BLaER1 treated with 17β-estradiol and CSF1 and Interleukin-3, amounts not matched to agents 10 nM and 100 nM (cell line): ENCODE results near the gene SLIT3.

Source experiments
- H3K27ac ChIP-seq, 11 experiments: shearing (Covaris generic); formaldehyde crosslinking; 2 replicates each; pipeline ENCODE4 v1.8.1; 2022
- H3K27me3 ChIP-seq, 11 experiments: shearing (Covaris generic); formaldehyde crosslinking; 2 replicates each; pipeline ENCODE4 v1.8.1; 2022
- H3K36me3 ChIP-seq, 11 experiments: shearing (Covaris generic); formaldehyde crosslinking; 2 replicates each; pipeline ENCODE4 v1.8.1; 2022
- H3K4me1 ChIP-seq, 10 experiments: shearing (Covaris generic); formaldehyde crosslinking; 2 replicates each; pipeline ENCODE4 v1.8.1; 2022
- H3K4me2 ChIP-seq, 11 experiments: shearing (Covaris generic); formaldehyde crosslinking; 2 replicates each; pipeline ENCODE4 v1.8.1; 2022
- H3K4me3 ChIP-seq, 10 experiments: shearing (Covaris generic); formaldehyde crosslinking; 2 replicates each; pipeline ENCODE4 v1.8.1; 2022
- H3K9ac ChIP-seq, 11 experiments: shearing (Covaris generic); formaldehyde crosslinking; 2 replicates each; pipeline ENCODE4 v1.8.1; 2022
- H3K9me3 ChIP-seq, 11 experiments: shearing (Covaris generic); formaldehyde crosslinking; replicated peaks in 1 of 11; 2 replicates each; pipeline ENCODE4 v1.8.1; 2022
- H4K20me1 ChIP-seq, 11 experiments: shearing (Covaris generic); formaldehyde crosslinking; 2 replicates each; pipeline ENCODE4 v1.8.1; 2022
- Cebpa-rat ChIP-seq, 11 experiments: shearing (Covaris generic); IDR thresholded peaks; 2 replicates each; pipeline ENCODE4 v1.8.1; 2022

The SLIT3 gene

DNA sequence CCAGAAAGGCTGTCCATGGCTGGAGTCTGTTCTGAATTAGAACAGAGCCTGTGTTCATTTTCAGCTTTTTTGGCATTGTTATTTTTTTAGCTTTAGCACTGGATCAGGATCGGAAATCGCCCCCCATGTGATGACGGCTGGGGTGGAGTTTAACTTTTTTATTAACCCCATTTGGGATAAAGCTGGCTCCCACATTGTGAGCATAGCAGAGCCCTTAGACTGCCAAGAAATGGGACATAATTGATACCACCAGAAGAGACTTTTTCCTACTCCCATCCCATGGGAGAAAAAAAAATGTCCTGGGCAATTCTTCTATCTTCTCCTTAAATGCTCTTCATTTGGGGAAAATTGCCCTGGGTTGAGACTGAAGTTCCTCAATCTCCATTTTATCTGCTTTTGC, 52.4 kb downstream of the SLIT3 start:
- no peaks in the 10 kb centered on the region; a peak in 1 of 22 replicates for H4K20me1 ChIP-seq
- no peak overlapping the region for H3K4me3 ChIP-seq
- H3K4me2 ChIP-seq, result peak overlapping the region in 7 of 11 experiments; percentile 52 to 70 (median 62); a peak in 11 of 22 replicates
- no peak for TF ChIP-seq Cebpa-rat (IDR thresholded peaks at IDR 0.05)
- H3K9ac ChIP-seq, result no peak overlapping the region
- H3K4me1 ChIP-seq, result peaks cover 0 to 17% (median 12%) of the 10 kb centered on the region in 10 experiments; a peak in 17 of 20 replicates
- no peaks in the 10 kb centered on the region for H3K36me3 ChIP-seq
- H3K27me3 ChIP-seq, result no peaks in the 10 kb centered on the region
- no peaks in the 10 kb centered on the region for H3K9me3 ChIP-seq
- no peak overlapping the region for H3K27ac ChIP-seq

- Histone ChIP-seq H3K9ac (no peak overlapping the region), H3K4me2 (no peak overlapping the region), H3K4me1 (peaks cover 12 to 35% (median 29%) of the 10 kb centered on the region in 10 experiments; a peak in 19 of 20 replicates), H3K27me3 (no peaks in the 10 kb centered on the region), H3K36me3 (no peaks in the 10 kb centered on the region), H3K4me3 (no peak overlapping the region), H4K20me1 (no peaks in the 10 kb centered on the region; a peak in 1 of 22 replicates), H3K9me3 (peaks cover 0 to 9% (median 2%) of the 10 kb centered on the region in 11 experiments; a peak in 15 of 22 replicates), H3K27ac (peak overlapping the region in 2 of 11 experiments; percentile 3 to 29; a peak in 1 of 22 replicates)
- TF ChIP-seq Cebpa-rat (IDR thresholded peaks at IDR 0.05), result no peak
These were observed 56.1 kb downstream of the SLIT3 start for GRCh38 chr5:169244812-169245211.

- Histone ChIP-seq H4K20me1 (no peaks in the 10 kb centered on the region; a peak in 1 of 22 replicates), H3K4me2 (peak overlapping the region in 1 of 11 experiments; percentile 11; a peak in 3 of 22 replicates), H3K4me1 (peaks cover 12 to 35% (median 29%) of the 10 kb centered on the region in 10 experiments; a peak in 19 of 20 replicates), H3K36me3 (no peaks in the 10 kb centered on the region), H3K9me3 (peaks cover 4 to 19% (median 10%) of the 10 kb centered on the region in 11 experiments; a peak in 20 of 22 replicates), H3K4me3 (no peak overlapping the region), H3K27me3 (no peaks in the 10 kb centered on the region), H3K9ac (no peak overlapping the region), H3K27ac (peak overlapping the region in 4 of 11 experiments; percentile 68 to 75 (median 73); a peak in 6 of 22 replicates)
- no peak for TF ChIP-seq Cebpa-rat (IDR thresholded peaks at IDR 0.05)
These were observed 57.1 kb downstream of the SLIT3 start for GRCh38 chr5:169243651-169244422.

DNA sequence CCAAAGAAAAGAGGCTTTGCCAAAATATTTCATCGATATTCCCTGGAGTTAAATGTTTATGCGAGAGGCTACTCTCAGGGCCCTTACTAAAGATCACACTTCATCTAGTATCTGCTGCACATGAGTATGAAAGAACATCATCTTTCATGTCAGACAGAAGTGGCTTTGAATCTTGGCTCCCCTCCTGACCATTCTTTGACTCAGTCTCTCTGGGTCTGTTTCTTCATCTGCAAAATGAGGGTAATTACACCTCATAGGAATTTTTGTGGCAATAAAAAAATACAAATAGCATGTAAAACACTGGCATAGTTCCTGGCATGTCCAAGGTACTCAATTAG, 58.1 kb downstream of the SLIT3 start:
- H3K9me3 ChIP-seq, result peaks cover 8 to 24% (median 16%) of the 10 kb centered on the region in 11 experiments; a peak in 20 of 22 replicates
- peak overlapping the region in 4 of 11 experiments; percentile 16 to 45 (median 27); a peak in 3 of 22 replicates for H3K9ac ChIP-seq
- no peaks in the 10 kb centered on the region for H3K27me3 ChIP-seq
- peaks cover 12 to 28% (median 22%) of the 10 kb centered on the region in 10 experiments; a peak in 19 of 20 replicates for H3K4me1 ChIP-seq
- H3K36me3 ChIP-seq, result no peaks in the 10 kb centered on the region
- TF ChIP-seq Cebpa-rat (IDR thresholded peaks at IDR 0.05), result no peak
- peak overlapping the region in 8 of 11 experiments; percentile 31 to 74 (median 60); a peak in 15 of 22 replicates for H3K4me2 ChIP-seq
- peak overlapping the region in 6 of 11 experiments; percentile 44 to 75 (median 70); a peak in 12 of 22 replicates for H3K27ac ChIP-seq
- H4K20me1 ChIP-seq, result no peaks in the 10 kb centered on the region; a peak in 1 of 22 replicates
- H3K4me3 ChIP-seq, result no peak overlapping the region

GRCh38 chr5:169242175-169242848, 58.6 kb downstream of the SLIT3 start:
- no peaks in the 10 kb centered on the region; a peak in 1 of 22 replicates for H4K20me1 ChIP-seq
- H3K27me3 ChIP-seq, result no peaks in the 10 kb centered on the region
- H3K36me3 ChIP-seq, result no peaks in the 10 kb centered on the region
- H3K27ac ChIP-seq, result peak overlapping the region in 7 of 11 experiments; percentile 3 to 75 (median 68); a peak in 13 of 22 replicates
- H3K4me3 ChIP-seq, result no peak overlapping the region
- H3K4me1 ChIP-seq, result peaks cover 12 to 22% (median 18%) of the 10 kb centered on the region in 10 experiments; a peak in 19 of 20 replicates
- peak overlapping the region in 4 of 11 experiments; percentile 16 to 45 (median 27); a peak in 4 of 22 replicates for H3K9ac ChIP-seq
- peak overlapping the region; percentile 18 to 74 (median 56); a peak in 21 of 22 replicates for H3K4me2 ChIP-seq
- peak in 5 of 11 experiments; percentile 18 to 80 (median 79); a peak in 6 of 22 replicates for TF ChIP-seq Cebpa-rat (IDR thresholded peaks at IDR 0.05)
- peaks cover 9 to 27% (median 19%) of the 10 kb centered on the region in 11 experiments for H3K9me3 ChIP-seq

- no peaks in the 10 kb centered on the region for H3K4me1 ChIP-seq
- no peak for TF ChIP-seq Cebpa-rat (IDR thresholded peaks at IDR 0.05)
- no peak overlapping the region for H3K4me2 ChIP-seq
- no peaks in the 10 kb centered on the region for H3K27me3 ChIP-seq
- no peaks in the 10 kb centered on the region for H4K20me1 ChIP-seq
- 0 out of 22 replicates have a peak, but pooled peaks cover 0 to 4% (median 0%) of the 10 kb centered on the region in 11 experiments for H3K9me3 ChIP-seq
- no peak overlapping the region for H3K27ac ChIP-seq
- no peaks in the 10 kb centered on the region for H3K36me3 ChIP-seq
- no peak overlapping the region for H3K9ac ChIP-seq
- H3K4me3 ChIP-seq, result no peak overlapping the region
These were observed 71.5 kb downstream of the SLIT3 start for GRCh38 chr5:169229342-169229892.

DNA sequence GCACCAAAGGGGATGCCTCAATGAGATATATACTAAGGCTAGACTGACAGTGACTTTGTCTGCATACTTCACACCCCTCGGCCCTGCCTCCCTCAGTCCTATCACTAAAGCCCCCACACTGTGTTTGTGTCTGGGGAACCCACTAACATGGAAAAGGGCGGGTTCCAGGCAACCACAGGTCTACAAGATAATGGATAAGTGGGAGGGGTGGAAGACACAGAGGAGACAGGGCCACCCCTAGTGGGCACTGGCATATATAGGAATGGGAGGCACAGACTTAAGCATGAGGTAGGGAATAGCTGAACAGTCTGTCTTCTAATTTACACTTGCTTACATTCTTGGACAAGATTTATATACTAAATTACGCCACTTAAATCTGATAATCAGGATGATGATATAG, 74.0 kb downstream of the SLIT3 start:
- Histone ChIP-seq H3K9ac (no peak overlapping the region), H3K27me3 (no peaks in the 10 kb centered on the region), H3K4me1 (no peaks in the 10 kb centered on the region), H3K27ac (no peak overlapping the region), H3K36me3 (no peaks in the 10 kb centered on the region), H3K4me2 (no peak overlapping the region), H4K20me1 (no peaks in the 10 kb centered on the region), H3K9me3 (no peaks in the 10 kb centered on the region), H3K4me3 (no peak overlapping the region)
- TF ChIP-seq Cebpa-rat (IDR thresholded peaks at IDR 0.05), result no peak

DNA sequence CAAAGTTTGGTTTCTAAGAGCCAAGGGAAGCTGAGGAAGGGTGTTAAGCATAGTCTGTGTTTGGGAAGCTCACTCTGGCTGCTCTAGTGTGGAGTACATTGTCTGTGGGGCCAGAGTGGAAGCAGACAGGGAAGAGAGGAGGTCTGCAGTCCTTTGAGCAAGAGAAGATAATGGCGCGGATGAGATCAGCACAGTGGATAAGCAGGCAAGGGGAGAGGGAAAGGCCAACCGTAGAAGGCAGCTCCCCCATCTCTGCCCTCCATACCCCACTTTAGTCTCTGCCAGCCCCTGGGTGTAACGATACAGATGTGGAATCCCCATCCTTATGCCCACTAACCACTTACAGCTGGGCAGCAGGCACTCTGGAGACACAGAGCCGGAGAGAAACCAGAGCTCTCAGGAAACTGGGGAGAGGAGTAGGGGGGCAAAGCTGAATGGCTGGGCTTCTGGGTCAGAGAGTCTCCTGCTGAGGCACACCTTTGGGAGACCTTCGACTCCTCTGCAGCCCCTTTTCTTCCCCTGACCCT, 75.0 kb downstream of the SLIT3 start:
- Histone ChIP-seq H3K4me1 (no peaks in the 10 kb centered on the region), H3K27ac (no peak overlapping the region), H3K9ac (no peak overlapping the region), H3K4me2 (no peak overlapping the region), H3K36me3 (no peaks in the 10 kb centered on the region), H3K4me3 (no peak overlapping the region), H3K9me3 (no peaks in the 10 kb centered on the region), H3K27me3 (no peaks in the 10 kb centered on the region), H4K20me1 (no peaks in the 10 kb centered on the region)
- TF ChIP-seq Cebpa-rat (IDR thresholded peaks at IDR 0.05), result no peak
